NAMALWA (cell line): ENCODE data around the gene TUBG2.

ENCODE experiments used
- DNase-seq: peaks from one replicate; pipeline ENCODE4 v3.0.0-alpha.2; 2015; ENCODE audit warnings: low spot score

The TUBG2 gene

DNA sequence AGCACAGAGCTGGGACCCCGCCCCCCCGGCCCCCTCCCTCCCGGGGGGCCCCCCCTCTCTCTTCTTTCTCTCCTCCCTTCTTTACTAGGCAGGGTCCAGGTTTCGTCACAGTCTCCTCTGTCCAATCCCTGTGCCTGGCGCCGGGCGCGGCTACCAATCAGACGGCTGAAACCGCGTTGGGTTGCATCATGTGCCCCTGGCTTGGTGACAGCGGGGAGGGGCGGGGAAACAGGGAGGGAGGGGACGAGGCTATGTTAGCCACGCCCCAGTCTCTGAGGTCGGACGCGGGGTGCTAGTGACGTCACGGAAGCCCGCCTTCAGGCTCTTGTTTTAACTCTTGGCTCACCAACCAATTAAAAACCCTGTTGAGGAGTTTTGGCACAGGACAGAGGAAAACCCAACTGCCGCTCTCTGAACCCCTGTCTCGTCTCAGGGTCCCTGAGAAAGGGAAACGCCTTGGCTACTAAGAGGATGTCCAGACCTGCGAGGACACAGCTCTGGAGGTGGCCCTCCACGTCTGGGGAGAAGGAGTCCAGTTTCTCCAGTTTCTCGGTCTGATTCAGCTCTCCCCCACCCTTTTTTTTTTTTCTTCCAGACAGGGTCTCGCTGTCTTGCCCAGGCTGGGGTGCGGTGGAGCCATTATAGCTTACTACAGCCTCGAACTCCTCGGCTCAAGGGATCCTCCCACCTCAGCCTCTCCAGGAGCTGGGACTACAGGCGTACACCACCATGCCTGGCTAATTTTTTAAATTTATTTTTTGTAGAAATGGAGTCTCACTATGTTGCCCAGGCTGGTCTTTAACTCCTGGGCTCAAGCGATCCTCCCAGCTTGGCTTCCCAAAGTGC lies 18.2 kb downstream of the TUBG2 start:
- DNase-seq = peak; percentile 100

DNA sequence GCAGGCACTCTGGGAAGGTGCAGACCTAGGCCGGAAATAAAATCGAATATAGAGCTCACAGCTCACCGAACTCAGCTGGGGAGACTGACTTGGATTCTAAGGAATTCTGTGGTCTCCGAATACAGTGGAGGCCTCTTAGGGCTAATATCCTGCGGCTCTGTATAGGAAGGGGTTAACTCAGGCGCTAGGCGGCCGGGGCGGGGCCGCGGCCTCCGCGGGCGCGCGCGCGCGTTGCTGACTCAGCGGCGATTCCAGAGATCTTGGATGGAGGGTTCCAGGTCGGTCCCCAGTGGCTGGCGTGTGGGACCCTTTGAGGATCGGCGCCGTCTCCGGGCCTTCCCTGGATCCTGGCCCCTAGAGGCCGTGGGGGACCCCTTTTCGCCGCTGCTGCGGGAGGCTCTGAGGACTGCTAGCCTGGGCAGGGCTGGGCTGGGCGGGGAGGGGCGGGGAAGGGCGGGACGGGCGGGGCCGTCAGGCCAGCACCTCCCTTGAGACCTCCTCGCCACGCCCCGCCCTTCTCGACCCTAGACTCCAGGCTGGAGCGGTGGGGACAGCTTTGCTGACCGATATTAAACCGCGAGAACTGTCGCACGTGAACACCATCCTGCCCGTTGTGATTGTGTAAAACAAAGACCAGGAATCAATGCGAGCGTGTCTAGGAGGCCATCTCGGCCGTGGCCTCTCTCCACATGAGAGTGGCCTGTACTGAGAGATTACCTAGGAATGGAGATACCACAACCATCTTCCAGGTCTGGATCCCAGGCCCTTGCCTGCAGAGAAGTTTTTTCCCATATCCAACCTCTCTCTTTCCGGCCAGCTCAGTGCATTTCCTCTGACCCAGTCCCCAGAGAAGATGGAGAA lies 19.1 kb downstream of the TUBG2 start:
- DNase-seq = peak; percentile 94

DNA sequence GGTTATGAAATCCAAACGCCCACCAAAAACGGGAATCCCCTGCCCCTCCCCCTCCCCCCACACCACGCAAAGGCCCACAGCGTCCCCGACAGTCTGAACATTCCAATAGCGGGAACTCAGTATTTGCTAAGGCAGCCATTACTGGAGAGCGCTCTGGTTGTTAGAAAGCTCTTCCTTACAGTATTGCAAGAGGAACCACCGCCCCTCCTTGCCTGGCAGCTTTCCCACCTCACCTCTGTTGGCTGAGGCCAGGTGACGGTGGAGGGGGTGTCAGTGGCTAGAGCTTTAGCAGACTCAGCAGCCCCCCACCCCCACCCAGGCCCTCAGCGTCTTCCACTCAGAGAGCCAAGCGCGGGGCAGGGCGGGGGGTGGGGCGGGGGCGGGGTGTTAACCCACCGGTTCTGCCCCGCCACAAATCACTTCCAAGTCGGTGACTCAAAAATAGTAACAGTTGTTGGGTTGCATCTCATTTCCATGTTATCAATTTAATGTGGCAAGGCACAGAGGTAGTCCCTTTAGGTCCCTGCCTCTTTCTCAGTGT lies 19.9 kb downstream of the TUBG2 start:
- peak; percentile 71 for DNase-seq

DNA sequence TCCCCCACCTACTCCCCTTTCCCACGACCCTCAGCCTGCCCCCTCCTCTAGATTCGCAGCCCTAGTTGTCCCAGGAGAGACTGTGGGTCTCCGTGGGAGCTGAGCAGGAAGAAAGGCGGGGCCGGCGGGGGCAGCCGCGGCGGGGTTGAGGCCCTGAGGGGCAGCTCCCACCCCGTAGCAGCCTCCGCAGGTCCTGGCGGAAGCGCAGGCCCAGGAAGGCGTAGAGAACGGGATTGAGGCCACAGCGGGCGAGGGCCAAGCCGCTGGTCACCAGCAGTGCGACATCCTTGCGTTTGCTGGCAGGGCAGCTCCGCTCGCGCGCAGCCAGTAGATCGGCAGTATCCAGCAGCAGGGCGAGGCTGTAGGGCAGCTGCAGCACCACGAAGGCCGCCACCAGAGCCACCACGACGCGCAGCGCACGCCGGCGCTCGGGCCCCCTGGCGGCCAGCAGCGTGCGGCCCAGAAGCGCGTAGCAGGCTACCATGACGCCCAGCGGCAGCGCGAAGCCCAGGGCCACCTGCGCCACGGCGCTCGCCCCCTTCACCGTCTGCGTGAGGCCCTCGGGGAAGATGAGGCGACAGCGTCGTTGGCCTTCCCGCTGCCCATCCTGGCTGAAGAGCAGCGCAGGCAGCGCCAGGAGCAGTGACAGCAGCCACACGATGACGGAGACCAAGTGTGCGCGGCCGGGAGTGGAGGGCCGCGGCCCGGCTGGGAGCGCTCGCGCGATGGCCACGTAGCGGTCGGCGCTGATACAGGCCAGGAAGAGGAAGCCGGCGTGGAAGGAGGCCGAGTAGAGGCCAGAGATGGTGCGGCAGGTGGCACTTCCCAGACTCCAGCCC lies 20.6 kb downstream of the TUBG2 start:
- DNase-seq = peak; percentile 90

DNA sequence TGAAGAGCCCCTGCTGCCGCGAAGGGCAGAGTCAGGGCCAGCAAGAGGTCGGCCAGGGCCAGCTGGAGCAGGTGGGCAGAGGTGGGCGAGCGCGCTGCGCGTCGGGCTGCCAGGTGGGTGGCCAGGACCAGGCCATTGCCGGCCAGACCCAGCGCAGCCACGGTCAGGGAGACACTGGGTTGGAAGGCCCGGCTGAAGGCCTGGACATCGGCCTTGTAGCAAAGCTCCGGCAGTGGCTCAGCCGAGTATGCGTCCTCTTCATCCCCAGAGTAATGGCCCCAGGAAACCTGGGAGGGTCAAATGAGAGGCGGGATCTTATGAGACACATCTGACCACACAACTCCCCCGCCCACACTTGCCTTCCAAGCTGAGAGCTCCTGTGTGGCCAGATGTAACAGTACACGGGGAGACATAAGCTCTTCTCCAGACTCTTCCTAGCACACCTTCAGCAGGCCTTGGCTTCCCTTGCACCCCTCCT lies 21.3 kb downstream of the TUBG2 start:
- peak; percentile 26 for DNase-seq

DNA sequence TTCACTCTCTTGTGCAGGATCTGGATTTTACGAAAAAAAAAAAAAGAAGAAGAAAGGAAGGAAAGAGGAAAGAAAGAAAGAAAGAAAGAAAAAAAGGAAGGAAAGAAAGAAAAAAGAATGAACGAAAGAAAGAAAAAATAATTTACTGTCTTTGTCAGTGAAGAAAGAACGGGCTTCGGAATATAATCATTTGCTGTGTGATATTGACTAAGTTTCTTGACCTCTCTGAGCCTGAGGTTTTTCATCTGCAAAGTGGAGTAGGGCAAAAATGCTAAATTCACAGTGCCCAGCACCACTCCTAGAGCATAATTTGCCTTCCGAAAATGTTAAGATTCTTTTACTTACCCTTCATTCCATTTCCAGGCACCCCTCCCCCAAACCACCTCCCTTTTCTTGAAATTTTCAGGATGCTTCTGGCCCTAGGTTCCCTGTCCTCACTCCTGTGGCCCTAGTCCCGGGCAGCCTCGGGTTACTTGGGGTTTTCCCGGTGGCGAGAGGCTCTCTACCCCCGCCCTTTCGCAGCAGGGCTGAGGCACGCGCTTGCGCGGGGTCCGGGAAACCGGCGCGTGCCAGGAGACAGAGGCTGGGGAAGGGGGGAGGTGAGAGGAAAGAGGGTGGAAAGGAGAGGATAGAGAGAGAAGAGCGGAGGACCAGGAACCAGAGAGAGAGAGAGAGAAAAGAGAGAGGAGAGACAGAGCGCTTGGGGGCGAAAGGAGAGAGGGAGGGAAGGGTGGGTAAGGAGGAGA lies 23.1 kb downstream of the TUBG2 start, which contains the start of gene CNTNAP1:
Gene CNTNAP1, plus strand, starts transcription at position 556 of the 746 bp plus-strand sequence. CDS start 299 bp downstream, outside the sequence.
- DNase-seq = no peak

DNA sequence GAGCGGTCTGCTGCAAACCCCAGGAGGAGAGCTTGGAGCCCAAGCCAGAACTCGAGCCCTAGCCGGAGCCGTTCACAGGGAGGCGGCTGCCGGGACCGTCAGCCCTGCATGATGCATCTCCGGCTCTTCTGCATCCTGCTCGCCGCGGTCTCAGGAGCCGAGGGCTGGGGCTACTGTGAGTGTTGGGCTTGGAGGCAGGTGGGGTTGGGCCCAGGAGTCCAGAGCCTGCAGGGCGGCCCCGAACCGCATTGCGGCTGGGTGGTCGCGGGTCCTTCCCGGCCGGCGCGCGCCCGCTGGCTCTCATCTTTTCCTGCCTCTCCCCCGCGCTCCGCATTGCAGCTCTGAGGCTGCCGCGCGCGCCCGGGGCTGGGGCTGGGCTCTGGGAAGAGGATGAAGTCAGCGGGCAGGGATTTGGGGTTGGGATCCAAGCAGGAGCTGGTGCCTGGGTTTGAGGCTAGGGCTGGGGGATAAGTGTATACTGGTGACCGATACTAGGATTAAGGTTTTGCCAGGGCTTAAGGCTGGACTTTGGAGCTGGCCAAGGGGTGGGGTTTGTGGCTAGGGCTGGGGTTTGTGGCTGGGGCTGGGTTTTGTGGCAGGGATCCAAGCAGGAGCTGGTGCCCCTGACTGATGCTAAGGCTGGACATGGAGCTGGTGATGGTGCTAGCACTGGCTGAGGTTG lies 23.8 kb downstream of the TUBG2 start:
- DNase-seq = no peak

DNA sequence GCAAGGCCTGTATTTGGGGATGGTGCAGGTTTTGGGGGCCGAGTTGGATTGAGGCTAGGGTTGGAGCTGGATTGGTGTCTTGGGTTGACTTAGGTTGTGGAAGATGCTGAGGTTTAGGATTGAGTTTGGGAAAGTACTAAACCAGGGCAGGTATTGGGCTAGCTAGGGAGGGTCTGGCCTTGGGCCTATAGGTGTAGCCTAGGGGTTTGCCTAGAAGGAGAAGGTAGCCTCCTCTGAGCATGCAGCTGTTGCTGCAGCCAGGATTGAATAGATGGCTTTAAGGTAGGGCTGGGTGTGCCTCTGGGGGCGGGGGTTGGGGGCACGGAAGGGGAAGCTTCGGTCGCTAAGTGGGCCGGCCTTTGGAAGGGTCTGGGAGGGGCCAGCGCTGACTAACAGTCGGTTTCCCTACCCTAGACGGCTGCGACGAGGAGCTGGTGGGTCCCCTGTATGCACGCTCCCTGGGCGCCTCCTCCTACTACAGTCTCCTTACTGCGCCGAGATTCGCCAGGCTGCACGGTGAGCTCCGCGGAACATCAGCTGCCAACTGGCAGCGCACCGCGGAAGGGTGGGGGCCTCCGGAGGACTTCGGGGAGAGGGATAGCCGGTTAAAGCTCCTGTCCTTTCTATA lies 24.4 kb downstream of the TUBG2 start:
- DNase-seq = no peak

DNA sequence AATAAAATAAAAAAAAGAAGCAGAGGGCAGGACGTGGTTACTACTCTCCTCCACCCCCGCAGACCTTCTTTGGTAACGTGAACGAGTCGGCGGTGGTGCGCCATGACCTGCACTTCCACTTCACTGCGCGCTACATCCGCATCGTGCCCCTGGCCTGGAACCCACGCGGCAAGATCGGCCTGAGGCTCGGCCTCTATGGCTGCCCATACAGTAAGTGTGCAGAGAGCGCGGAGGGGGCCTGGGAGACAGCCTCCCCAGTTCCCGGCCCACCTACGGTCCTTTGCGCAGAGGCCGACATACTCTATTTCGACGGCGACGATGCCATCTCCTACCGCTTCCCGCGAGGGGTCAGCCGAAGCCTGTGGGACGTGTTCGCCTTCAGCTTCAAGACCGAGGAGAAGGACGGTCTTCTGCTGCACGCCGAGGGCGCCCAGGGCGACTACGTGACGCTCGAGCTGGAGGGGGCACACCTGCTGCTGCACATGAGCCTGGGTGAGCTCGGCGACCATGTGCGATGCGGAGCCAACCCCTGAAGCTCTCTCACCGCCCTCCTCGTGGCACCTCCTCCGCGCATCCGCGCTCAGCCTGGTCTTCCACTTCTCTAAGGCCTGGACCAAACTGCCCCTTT lies 26.0 kb downstream of the TUBG2 start:
- DNase-seq = no peak

DNA sequence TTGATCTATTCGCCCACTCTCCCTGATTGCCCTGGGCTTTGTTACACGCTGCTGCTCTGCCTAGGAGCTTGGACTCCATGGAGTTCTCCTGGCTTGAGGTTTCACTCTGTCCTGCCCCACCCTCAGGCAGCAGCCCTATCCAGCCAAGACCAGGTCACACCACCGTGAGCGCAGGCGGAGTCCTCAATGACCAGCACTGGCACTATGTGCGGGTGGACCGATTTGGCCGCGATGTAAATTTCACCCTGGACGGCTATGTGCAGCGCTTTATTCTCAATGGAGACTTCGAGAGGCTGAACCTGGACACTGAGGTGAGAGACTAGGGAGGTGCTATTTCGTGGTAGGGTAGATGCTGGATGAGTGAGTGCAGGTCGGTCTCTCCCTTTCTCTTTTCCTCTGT lies 26.7 kb downstream of the TUBG2 start:
- DNase-seq = no peak

DNA sequence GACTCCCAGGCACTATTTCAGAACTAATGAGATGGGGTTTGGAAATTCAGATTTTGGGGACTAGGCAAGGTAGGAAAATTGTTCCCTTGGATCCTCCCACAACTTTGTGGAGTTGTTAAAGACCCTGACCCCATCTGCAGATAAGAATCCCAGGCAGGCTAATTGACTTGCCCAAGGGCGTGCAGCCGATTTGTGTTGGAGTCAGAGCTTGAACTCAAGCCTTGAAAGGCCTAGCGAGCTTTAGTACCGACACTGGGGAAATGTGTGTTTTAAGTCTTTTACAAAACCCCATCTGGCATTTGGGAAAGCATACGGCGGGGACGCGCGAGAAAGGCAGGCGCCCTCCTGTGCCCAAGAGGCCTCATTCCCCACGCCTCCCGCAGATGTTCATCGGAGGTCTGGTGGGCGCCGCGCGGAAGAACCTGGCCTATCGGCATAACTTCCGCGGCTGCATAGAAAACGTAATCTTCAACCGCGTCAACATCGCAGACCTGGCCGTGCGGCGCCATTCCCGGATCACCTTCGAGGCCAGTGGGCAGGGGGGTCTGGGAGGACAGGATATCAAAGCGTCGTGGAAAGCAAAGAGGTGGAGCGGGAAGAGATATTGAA lies 27.5 kb downstream of the TUBG2 start:
- no peak for DNase-seq

DNA sequence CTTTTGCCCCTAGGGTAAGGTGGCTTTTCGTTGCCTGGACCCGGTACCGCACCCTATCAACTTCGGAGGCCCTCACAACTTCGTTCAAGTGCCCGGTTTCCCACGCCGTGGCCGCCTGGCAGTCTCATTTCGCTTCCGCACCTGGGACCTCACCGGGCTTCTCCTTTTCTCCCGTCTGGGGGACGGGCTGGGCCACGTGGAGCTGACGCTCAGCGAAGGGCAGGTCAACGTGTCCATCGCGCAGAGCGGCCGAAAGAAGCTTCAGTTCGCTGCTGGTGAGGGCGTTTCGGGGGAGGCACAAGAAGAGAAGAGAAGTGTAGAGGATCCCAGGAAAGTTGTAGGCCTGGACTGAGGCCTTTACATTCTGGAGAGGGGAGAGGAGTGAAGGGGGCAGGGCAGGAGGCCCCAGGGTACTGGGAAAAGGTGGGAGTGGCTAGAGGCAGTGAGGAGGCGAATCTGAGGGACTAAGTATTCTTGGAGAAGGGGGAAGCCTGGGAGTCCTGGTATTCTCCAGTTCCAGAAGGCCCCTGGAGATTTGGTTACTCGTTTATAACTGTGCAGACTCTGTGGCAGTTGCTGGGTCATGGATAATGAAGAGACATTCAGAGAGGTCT lies 28.7 kb downstream of the TUBG2 start:
- DNase-seq = no peak

DNA sequence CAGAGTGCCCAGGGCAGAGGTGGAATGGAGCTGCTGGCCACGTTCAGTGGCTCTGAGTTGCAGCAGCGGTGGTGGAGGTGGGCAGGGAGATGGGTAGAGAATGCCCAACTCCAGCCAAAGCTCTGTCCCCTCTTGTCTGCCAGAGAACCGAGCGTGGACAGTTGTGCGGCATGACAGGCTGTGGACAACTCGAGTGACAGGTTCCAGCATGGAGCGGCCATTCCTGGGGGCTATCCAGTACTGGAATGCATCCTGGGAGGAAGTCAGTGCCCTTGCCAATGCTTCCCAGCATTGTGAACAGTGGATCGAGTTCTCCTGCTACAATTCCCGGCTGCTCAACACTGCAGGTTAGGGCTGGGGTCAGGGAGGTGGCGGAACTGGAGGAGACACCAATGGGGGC lies 31.5 kb downstream of the TUBG2 start:
- no peak for DNase-seq

DNA sequence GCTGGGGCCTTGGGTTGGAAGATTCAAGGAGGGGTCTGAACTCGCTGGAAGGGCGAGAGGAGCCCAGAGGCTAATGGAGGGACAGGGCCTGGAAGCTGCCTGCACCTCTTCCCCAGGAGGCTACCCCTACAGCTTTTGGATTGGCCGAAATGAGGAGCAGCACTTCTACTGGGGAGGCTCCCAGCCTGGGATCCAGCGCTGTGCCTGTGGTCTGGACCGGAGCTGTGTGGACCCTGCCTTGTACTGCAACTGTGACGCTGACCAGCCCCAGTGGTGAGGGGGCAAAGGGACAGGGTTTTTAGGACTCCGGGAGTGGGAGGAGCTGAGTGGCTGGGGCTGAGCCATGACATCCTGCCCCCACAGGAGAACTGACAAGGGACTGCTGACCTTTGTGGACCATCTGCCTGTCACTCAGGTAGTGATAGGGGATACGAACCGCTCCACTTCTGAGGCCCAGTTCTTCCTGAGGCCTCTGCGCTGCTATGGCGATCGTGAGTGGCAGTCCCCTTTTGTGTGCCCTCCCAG lies 32.0 kb downstream of the TUBG2 start:
- DNase-seq = no peak

DNA sequence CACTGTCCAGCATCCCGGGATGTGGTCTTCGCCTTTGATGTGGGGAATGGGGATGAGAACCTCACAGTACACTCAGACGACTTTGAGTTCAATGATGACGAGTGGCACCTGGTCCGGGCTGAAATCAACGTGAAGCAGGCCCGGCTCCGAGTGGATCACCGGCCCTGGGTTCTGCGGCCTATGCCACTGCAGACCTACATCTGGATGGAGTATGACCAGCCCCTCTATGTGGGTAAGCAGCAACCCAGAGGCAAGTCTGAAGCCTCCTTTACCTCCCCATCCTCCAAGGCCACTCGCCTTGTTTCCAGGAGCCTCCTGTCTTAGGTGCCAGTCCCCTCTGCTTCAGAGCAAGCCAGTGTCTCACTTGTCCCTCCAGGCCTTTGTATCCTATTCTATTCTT lies 33.4 kb downstream of the TUBG2 start:
- DNase-seq = no peak

DNA sequence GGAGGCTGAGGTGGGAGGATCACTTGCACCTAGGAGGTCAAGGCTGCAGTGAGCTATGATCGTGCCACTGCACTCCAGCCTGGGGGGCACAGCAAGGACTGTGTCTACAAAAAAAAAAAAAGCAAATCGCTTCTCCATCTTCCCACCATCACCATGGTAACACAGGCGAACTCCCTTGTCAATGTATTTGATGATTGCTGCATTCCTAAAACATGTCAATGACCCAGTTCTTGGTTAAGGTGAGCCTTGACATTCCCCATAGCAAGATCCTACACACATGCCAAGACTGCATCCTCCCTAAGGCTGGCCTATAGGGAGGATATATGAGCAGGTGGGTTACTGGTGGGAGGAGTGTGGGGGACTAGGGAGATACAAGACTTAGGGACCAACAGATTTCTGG lies 35.4 kb downstream of the TUBG2 start:
- DNase-seq = no peak

DNA sequence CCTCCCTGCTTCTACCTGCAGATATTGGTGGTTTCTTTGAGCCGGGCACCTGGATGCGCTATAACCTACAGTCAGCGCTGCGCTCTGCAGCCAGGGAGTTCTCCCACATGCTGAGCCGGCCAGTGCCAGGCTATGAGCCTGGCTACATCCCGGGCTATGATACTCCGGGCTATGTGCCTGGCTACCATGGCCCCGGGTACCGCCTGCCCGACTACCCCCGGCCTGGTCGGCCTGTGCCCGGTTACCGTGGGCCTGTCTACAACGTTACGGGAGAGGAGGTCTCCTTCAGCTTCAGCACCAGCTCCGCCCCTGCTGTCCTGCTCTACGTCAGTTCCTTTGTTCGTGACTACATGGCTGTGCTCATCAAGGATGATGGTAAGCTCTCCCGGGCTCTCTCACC lies 36.4 kb downstream of the TUBG2 start:
- DNase-seq = no peak

DNA sequence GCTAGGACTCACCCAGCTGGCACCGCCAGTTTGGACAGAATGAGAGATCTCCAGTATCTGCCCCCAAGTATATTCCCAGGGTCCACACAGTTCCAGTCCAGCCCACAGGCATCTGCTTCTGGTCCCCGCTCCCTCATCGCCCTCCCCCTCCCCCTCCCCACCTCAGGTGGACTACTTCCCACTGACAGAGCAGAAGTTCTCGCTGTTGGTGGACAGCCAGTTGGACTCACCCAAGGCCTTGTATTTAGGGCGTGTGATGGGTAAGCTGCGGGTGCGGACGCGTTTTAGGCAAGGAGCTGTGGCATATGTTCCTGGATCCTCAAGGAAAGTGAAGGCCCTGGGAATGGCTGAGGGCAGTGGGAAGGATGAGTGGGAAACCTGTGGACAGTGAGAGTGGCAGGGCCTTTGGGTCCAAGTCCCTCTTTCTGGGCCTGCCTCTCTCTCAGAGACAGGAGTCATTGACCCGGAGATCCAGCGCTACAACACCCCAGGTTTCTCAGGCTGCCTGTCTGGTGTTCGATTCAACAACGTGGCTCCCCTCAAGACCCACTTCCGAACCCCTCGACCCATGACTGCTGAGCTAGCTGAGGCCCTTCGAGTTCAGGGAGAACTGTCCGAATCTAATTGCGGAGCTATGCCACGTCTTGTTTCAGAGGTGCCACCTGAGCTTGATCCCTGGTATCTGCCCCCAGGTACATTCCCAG lies 38.2 kb downstream of the TUBG2 start:
- DNase-seq = no peak
